ENCODE data around the gene NOL9. TPM values are rescaled to one million over a fixed set of nuclear protein-coding genes. Genes with fewer than 3 reads are reported as not detected.

NOL9 gene
- total and polyA plus RNA-seq, 2 of the 13 experiments (the other 11 are each of a cell fraction or from before 2014, with no cell fraction given): 18.0 to 24.7 TPM

GRCh38 chr1:6601049-6601922 is 47.0 kb upstream of the NOL9 start (continued):
- no peak for TF ChIP-seq CENPBD1 (CRISPR knock-in tag; IDR thresholded peaks at IDR 0.05; ENCODE audit: borderline replicate concordance, low read depth)
- TF ChIP-seq ZSCAN21 (CRISPR knock-in tag; IDR thresholded peaks at IDR 0.05; ENCODE audit: borderline replicate concordance): 0 out of 2 replicates have a peak, but pooled peaks have one; percentile 1
- TF ChIP-seq ZNF275 (CRISPR knock-in tag; IDR thresholded peaks at IDR 0.05; ENCODE audit: borderline replicate concordance): no peak
- TF ChIP-seq KDM5A (IDR thresholded peaks at IDR 0.05; ENCODE audit: borderline replicate concordance, low read length): no peak
- TF ChIP-seq POLR2A (IDR thresholded peaks at IDR 0.05; ENCODE audit: insufficient read depth in 1 of 2, low read depth in 2 of 2, low read length in 2 of 2): peak in 1 of 2 experiments; percentile 68; a peak in 2 of 4 replicates
- 0 out of 2 replicates have a peak, but pooled peaks have one; percentile 44 for TF ChIP-seq ZNF510 (CRISPR knock-in tag; IDR thresholded peaks at IDR 0.05; ENCODE audit: low read depth)
- no peak for TF ChIP-seq ZNF644 (CRISPR knock-in tag; IDR thresholded peaks at IDR 0.05; ENCODE audit: low read depth)
- TF ChIP-seq ZNF318 (CRISPR knock-in tag; IDR thresholded peaks at IDR 0.05): no peak
- TF ChIP-seq NFE2L1 (CRISPR knock-in tag; IDR thresholded peaks at IDR 0.05; ENCODE audit: borderline replicate concordance): peak; percentile 84; the same call in 1 of the 2 replicates
- TF ChIP-seq HMG20A (CRISPR knock-in tag; IDR thresholded peaks at IDR 0.05; ENCODE audit: borderline replicate concordance): no peak
- TF ChIP-seq ZBTB26 (CRISPR knock-in tag; IDR thresholded peaks at IDR 0.05; ENCODE audit: borderline replicate concordance): no peak
- TF ChIP-seq CHD4 (IDR thresholded peaks at IDR 0.05; ENCODE audit: borderline replicate concordance, low read length): no peak
- no peak for TF ChIP-seq SKIL (CRISPR knock-in tag; IDR thresholded peaks at IDR 0.05; ENCODE audit: borderline replicate concordance)
- no peak for TF ChIP-seq NAIF1 (CRISPR knock-in tag; IDR thresholded peaks at IDR 0.05; ENCODE audit: borderline replicate concordance)
